Stimulated activated CD4-positive, alpha-beta T cell treated with anti-CD3 and anti-CD28 coated beads, Interleukin-1b, Interleukin-23, amount 100 ng/mL, for 4 hours (primary cell): ENCODE measurements around the gene PALLD.
"Not testable (repeated sequence)": the region's sequence is repeated elsewhere in the genome, so short reads cannot be mapped to it uniquely, and the experiment has no call there.

Source experiments
- DNase-seq, 2 donors: peaks; one replicate each; pipeline ENCODE4 v3.0.0-alpha.2; 2020; ENCODE audit warnings: low read depth in 2 of 2

Gene PALLD

GRCh38 chr4:168900080-168900479 lies 403.2 kb downstream of the PALLD start:
- DNase-seq = no peak

GRCh38 chr4:168907119-168907698 lies 410.4 kb downstream of the PALLD start:
- DNase-seq = no peak

DNA sequence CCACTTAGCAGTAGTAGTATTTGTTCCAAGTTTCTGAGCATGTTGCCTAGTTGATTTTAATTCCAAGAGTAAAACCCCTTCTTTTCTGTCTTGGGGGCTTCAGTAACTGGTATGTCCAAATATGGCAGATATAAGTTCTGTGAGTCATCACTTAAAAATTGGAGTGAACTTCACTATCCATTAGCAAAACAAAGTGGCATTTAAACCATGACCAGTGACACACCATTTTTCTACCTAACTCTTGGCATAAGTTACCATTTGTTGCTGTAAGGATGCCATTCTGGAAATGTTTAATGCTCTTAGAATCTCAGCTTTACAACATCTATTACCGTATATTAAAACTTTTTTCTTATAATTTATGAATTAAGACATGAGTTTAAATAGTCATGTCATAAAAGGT lies 411.2 kb downstream of the PALLD start:
- no peak for DNase-seq

DNA sequence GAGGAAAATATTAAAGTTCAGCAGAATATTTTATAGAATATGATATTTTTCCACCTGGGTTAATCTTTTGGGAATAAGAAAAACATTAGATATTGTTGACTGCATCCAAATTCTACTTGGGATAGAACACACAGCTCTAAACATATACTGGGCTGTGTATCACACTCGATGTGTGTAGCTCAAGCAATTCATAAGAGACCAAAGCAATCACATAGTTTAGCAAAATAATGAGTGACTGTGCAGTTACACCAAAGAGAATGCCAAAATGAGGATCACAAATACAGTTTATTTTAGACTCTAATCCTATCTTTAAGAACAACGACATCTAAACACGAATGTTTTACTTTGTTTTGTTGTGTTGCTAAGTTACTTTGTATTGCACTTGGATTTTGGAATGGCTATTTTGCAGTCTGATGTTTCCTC lies 412.0 kb downstream of the PALLD start:
- no peak for DNase-seq

DNA sequence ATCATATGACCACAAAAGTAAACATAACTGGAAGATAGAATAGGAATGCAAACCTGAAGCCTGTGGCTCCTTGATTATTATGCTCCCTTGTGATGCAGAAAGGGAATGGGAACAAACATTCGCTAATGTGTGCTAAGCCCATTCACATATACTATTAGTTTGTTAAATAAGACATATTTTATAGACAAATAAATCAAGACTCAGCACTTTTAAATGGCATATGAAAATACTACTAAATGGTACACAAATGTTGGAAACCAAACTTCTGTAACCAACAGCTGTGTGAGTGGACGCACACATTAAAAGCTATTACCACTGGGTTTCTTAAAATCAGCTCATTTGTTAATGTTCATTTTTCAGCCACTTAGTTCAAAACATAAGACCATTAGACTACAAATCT lies 417.2 kb downstream of the PALLD start:
- no peak for DNase-seq

DNA sequence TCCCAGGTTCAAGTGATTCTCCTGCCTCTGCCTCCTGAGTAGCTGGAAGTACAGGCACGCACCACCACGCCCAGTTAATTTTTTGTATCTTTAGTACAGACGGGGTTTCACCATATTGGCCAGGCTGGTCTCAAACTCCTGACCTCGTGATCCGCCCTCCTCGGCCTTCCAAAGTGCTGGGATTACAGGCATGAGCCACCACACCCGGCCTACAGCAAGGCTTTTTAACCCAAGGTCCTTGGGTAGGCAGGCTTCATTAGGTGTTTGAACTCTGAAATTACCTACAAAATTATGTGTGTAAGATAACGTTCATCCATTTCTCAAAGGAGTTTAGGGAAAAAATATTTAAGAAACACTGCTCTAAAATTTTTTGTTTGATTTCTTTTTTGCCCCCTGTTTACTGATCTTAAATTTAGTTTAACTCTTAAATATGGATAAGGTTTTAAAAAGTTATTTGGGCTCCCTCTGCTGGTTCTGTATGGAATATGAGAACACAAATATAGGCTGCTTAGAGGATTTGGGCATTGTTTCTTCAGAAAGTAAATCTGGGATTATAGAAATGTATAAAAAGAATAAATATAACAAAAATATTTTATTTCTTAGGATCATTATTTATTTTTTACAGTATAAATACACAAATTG lies 420.4 kb downstream of the PALLD start:
- no peak for DNase-seq

- DNase-seq = no peak
Observed at GRCh38 chr4:168919706-168920324, 423.0 kb downstream of the PALLD start.

GRCh38 chr4:168920441-168921065 lies 423.7 kb downstream of the PALLD start:
- DNase-seq = no peak

DNA sequence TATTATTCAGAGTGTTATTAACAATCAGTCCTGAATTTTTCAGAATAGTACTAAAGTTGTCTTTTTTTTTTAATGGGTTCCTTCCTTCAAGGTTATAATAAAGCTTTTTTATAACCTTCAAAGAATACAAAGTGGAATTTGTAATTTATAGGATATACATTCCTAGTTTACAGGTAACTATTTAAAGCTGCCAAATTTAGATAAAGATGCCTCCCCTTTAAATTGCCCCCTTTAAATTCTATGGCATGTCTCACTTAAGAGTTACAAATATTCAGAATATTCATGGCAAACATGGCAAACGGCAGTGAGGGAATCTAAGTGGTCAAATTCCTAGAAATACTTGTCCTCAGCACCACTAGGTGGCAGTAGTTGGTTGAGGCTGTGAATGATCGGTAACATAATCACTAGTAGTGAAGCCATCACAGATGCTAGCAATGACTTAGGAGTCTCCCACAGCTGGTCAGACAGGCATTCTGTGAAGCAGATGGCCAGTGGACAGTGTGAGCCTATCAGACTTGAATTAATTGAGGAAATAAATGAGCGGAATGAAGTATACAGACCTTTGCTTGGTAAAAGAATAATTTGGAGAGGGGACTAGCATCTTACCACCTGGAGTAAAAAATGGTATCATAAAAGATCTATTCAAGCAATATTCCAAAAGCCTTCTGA lies 426.8 kb downstream of the PALLD start:
- peak; percentile 1 to 41 for DNase-seq

DNA sequence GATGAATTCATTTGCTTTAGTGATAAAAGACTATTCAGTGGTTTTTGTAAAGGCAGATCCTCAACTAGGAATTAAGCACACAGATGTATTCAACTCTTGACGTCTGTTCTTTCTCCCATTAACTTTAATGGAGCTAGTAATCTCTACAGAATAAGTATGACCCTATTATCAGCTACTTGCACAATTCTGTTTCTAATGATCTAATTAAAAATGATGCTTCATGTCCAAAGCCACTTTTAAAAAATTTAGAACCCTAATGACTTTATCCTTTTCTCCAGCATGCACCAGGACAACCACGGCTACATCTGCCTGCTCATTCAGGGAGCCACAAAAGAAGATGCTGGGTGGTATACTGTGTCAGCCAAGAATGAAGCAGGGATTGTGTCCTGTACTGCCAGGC lies 427.8 kb downstream of the PALLD start:
- no peak for DNase-seq

DNA sequence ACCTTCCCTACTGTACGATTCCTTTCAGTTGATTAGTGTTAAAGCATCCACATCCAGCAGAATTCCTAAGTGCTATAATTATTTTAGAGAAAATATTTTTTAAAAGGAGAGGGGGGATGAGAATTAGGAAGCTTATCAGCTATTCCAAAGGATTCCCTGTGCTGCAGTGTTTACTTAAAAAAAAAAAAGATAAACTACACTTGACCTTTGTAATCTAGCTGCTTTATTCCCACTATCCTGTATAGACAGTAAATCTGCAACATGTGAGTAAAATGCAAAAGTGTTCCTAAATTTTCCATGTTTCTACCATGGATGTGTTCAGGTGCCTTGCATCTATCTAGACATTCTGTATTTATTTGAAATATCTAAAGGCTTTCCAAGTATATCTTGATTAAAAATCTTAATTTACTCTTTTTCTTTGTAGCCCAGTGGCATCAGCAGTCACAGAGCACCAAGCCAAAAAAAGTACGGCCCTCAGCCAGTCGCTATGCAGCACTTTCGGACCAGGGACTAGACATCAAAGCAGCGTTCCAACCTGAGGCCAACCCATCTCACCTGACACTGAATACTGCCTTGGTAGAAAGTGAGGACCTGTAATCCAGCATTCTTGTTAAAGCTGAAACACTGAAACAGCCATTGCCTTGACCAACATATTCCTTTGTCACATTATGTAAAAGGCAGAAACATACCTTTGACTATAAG lies 429.1 kb downstream of the PALLD start:
- no peak for DNase-seq

DNA sequence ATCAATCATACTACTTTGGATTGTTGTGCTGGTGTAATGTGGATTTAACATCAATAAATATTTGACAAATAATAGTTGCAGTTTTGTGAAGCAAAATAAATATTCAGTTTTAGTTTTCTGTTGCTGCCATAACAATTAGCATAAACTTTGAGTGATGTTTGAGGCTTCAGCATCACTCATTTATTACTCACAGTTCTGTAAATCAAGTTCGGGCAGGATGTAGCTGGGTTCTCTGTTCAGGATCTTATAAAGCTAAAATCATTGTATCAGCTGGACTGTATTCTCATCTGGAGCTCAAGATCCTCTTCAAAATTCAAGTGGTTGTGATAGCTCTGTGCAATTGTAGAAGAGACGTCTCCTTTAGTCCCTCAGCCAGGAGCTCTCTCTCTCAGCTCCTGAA lies 431.5 kb downstream of the PALLD start:
- no peak for DNase-seq

DNA sequence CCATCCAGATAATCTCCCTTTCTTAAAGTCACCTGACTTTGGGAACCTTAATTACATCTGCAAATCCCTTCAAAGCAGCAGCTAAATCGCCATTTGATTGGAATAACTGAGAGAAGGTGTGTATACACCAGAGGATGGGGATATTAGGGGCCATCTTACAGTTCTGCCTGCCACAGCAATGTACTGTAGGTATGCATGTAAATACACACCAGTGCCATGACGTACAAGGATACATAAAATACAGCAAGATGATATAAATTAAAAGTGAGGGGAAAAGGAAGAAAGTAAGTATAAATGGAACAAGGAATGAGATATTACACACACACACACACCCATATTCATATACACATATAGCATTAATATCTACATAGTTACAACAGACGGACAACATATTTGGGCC lies 432.0 kb downstream of the PALLD start:
- no peak for DNase-seq

DNA sequence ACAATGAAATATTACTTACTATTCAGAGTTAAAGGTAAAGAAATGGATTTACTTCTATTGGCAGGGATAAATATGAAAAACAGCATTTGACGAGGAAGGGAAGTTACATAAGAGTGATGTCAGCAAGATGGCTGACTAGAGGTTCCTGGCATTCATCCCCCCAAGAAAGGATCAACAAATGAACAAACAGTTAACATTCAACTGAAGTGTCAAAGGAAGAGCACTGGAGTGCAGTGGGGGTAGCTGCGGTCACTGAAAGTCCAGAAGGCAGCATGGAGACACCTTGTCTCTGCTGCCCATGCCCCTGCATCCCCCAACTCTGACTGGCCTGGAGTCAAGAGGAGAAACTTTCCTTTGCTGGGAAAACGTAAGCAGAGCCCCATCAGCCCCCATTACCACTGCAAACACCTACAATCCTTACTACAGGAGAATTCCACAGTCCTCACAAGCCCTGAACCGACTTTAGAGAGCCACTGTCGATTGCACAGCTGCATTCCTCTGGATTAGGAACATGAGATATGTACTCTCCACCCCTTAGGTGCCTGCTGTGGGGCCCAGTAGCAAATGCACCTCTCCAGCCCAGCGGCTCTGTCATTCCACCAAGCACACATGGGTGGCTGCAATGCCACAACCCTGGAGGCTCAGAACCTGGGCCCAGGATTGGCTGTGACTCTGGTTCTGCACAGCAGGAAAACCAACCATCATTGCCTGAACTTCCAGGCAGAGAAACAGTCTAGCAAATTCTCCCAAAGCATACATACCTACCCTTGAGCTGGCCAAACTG lies 433.8 kb downstream of the PALLD start:
- no peak for DNase-seq

DNA sequence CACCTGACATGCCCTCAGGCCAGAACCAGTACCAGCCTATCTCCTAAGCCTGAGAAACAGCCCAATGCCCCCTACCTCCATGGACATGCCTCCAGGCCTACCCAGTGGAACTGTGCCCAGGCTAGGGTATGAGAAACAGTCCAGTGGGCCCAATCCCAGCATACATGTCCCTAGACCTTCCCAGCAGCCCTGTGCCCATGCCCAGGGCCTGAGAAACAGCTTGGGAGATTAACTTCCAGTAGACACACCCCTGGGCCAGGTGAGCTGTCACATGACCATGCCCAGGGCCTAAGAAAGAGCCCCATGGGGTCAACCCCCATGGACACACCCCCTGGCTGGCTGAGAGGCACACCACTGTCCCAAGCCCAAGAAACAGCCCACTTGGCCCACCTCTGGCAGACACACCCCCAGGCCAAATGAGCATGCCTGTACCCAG lies 434.4 kb downstream of the PALLD start:
- no peak for DNase-seq

DNA sequence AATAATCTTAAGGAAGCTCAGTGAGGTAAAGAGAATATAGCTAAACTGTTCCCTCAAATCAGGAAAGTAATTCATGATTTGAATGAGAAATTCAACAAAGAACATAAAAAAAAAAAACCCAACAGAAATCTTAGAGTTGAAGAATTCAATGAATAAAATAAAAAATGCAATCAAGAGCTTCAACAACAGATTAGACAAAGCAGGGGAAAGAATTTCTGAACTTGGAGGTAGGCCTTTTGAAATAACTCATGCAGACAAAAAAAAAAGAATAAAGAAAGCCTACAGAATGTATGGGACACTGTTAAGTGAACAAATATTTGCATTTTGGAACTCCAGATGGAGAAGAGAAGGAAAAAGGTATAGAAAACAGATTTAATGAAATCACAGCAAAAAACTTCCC lies 435.3 kb downstream of the PALLD start:
- no peak for DNase-seq

- no peak for DNase-seq
Observed at GRCh38 chr4:168933423-168933822, 436.6 kb downstream of the PALLD start.

DNA sequence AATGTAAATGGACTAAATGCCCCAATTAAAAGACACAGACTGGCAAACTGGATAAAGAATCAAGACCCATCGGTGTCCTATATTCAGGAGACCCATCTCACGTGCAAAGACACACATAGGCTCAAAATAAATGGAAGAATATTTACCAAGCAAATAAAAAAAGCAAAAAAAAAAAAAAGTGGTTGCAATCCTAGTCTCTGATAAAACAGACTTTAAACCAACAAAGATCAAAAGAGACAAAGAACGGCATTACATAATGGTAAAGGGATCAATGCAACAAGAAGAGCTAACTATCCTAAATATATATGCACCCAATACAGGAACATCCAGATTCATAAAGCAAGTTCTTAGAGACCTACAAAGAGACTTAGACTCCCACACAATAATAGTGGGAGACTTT lies 440.6 kb downstream of the PALLD start:
- DNase-seq = not testable (repeated sequence)

DNA sequence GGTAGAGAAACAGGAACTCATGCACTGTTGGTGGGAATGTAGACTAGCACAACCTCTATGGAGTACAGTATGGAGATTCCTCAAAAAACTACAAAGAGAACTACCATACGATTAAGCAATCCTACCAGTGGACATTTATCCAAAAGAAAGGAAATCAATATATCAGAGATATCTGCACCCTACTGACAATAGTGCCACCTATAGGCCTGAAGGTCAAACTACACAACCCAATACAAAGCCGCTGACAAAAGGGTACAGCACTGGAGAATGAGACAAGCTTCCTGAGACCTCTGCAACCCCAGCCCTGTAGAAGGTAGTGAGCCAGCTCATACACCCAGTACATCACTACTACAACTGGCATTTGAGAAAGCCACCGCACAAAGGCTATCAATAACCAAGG lies 446.1 kb downstream of the PALLD start:
- DNase-seq = no peak

DNA sequence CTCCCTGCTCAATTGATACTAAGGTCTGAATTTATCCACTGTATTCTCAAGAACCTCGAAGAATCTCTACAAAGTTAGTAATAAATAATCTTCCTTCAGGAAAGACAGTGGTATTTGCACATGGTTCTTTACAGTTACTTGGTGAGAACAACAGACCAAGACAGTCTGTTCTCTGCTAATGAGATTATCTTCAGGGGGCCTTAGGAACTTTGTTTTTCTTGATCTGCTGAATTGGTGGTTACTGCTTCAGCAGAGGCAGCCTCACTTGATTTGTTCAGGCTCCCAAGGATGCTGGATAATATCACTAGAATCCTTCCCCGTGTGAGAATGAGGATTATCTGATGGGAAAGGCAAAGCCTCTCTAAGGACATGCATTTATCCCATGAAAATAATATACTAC lies 448.4 kb downstream of the PALLD start:
- DNase-seq = no peak

DNA sequence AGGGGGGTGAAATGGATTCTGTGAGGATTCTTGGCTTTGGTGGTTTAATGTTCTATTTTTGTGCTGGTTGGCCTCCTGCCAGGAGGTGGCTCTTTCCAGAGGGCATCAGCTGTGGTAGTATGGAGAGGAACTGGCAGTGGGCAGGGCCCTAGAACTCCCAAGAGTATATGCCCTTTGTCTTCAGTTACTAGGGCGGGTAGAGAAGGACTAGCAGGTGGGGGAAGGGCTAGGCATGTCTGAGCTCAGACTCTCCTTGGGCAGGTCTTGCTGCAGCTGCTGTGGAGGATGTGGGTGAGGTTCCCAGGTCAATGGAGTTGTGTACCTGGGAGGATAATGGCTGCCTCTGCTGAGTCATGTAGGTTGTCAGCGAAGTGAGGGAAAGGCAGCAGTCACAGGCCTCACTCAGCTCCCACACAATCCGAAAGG lies 456.0 kb downstream of the PALLD start:
- DNase-seq = not testable (repeated sequence)
